Measurements from ENCODE around the gene ATN1. TPM values are rescaled to one million over a fixed set of nuclear protein-coding genes. Genes with fewer than 3 reads are reported as not detected.

Gene ATN1
- total RNA-seq, 1 donor from 2014 or later: 118 TPM

DNA sequence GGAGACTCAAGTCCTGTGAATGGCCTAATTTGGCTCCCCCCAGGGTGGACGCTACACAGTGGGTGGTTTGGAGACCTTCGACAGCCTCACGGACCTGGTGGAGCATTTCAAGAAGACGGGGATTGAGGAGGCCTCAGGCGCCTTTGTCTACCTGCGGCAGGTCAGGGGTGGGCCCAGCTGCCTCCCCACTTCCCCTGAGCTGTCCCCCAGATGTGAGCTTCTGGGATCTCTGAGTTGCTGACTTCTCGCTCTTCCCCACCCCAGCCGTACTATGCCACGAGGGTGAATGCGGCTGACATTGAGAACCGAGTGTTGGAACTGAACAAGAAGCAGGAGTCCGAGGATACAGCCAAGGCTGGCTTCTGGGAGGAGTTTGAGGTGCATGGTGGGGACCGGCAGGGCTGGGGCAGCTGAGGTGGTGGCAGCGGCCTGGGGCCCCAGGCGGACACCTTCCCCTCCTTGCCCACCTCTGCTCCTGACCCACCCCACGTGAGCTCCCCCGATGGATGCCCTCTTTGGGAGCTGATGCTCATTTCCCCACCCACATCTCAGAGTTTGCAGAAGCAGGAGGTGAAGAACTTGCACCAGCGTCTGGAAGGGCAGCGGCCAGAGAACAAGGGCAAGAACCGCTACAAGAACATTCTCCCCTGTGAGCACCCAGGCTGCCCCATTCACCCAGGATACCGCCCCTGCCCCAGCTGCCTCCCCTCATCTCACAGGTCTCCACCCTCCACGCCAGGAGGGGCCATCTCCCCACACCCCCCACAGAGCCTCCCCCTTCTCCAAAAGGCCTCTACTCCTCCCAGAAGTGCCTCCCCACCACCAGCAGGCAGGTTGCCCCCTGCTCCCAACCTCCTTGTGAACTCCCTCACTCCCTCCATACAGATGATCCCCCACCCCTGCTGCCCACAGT lies 27.6 kb downstream of the ATN1 start:
- Mint-ChIP-seq H3K4me1 (peaks cover 11% of the 10 kb centered on the region), H3K9me3 (no peaks in the 10 kb centered on the region), H3K4me3 (no peak overlapping the region), H3K36me3 (ENCODE audit: low read depth) (no peaks in the 10 kb centered on the region), H3K27me3 (ENCODE audit: low read depth) (no peaks in the 10 kb centered on the region), H3K27ac (ENCODE audit: unreplicated experiment) (no peak overlapping the region)
- TF ChIP-seq, protein P1, sequence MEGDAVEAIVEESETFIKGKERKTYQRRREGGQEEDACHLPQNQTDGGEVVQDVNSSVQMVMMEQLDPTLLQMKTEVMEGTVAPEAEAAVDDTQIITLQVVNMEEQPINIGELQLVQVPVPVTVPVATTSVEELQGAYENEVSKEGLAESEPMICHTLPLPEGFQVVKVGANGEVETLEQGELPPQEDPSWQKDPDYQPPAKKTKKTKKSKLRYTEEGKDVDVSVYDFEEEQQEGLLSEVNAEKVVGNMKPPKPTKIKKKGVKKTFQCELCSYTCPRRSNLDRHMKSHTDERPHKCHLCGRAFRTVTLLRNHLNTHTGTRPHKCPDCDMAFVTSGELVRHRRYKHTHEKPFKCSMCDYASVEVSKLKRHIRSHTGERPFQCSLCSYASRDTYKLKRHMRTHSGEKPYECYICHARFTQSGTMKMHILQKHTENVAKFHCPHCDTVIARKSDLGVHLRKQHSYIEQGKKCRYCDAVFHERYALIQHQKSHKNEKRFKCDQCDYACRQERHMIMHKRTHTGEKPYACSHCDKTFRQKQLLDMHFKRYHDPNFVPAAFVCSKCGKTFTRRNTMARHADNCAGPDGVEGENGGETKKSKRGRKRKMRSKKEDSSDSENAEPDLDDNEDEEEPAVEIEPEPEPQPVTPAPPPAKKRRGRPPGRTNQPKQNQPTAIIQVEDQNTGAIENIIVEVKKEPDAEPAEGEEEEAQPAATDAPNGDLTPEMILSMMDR (conservative IDR thresholded peaks at IDR 0.05): no peak
- DNase-seq (ENCODE audit: low read depth, low spot score): no peak

DNA sequence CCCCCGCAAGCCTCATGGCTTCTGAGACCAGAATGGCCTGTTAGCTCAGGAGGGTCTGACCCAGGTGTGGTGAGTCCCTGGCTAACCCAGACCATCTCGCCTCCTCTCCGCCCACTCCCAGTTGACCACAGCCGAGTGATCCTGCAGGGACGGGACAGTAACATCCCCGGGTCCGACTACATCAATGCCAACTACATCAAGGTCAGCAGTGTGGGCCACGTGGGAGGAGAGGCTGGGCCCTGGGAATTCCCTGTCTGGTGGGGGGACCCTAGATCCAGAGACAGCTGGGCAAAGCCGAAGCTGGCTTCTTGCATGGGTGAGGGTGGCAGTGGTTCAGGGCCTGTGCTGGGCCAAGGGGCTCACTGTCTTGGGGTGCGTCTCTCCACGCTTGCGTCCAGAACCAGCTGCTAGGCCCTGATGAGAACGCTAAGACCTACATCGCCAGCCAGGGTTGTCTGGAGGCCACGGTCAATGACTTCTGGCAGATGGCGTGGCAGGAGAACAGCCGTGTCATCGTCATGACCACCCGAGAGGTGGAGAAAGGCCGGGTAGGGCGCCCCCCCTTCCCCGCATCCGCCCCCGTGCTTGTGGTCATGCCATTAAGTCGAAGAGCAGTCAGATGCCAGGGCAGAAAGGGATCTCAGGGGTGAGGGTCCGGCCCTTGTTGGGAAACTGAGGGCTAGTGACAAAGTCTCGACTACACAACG lies 28.4 kb downstream of the ATN1 start:
- Mint-ChIP-seq H3K36me3 (ENCODE audit: low read depth) (no peaks in the 10 kb centered on the region), H3K4me1 (peaks cover 12% of the 10 kb centered on the region), H3K27me3 (ENCODE audit: low read depth) (no peaks in the 10 kb centered on the region), H3K27ac (ENCODE audit: unreplicated experiment) (no peak overlapping the region), H3K9me3 (no peaks in the 10 kb centered on the region), H3K4me3 (no peak overlapping the region)
- no peak for DNase-seq (ENCODE audit: low read depth, low spot score)
- TF ChIP-seq, protein P1 (conservative IDR thresholded peaks at IDR 0.05): no peak

DNA sequence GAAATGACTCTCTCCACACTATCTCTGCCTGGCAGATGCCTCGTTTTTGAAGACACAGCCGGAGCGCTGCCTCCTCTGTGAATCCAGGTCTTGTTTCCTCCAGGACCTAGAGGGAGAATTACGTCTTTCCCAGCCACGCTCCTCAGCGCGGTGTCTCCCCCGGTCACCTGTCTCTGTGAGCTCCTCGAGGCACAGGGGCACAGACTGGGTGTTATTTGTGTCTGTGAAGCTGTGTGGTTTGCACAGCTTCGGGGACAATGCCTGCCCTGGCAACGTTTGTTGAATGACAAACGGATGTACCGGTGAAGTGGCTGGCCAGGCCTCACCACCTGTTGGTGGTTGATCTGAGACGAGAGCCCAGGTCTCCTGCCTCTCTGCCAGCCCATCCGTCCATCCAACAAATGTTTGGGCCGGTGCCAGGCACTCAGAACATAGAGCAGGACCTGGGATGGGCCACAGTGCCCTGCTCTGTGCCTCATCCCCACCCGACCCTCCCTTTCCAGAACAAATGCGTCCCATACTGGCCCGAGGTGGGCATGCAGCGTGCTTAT lies 29.5 kb downstream of the ATN1 start:
- H3K27ac Mint-ChIP-seq (ENCODE audit: unreplicated experiment): no peak overlapping the region
- H3K4me1 Mint-ChIP-seq: peaks cover 22% of the 10 kb centered on the region
- H3K27me3 Mint-ChIP-seq (ENCODE audit: low read depth): no peaks in the 10 kb centered on the region
- TF ChIP-seq, protein P1 (conservative IDR thresholded peaks at IDR 0.05): no peak
- H3K9me3 Mint-ChIP-seq: no peaks in the 10 kb centered on the region
- no peak for DNase-seq (ENCODE audit: low read depth, low spot score)
- no peak overlapping the region for H3K4me3 Mint-ChIP-seq
- H3K36me3 Mint-ChIP-seq (ENCODE audit: low read depth): no peaks in the 10 kb centered on the region

DNA sequence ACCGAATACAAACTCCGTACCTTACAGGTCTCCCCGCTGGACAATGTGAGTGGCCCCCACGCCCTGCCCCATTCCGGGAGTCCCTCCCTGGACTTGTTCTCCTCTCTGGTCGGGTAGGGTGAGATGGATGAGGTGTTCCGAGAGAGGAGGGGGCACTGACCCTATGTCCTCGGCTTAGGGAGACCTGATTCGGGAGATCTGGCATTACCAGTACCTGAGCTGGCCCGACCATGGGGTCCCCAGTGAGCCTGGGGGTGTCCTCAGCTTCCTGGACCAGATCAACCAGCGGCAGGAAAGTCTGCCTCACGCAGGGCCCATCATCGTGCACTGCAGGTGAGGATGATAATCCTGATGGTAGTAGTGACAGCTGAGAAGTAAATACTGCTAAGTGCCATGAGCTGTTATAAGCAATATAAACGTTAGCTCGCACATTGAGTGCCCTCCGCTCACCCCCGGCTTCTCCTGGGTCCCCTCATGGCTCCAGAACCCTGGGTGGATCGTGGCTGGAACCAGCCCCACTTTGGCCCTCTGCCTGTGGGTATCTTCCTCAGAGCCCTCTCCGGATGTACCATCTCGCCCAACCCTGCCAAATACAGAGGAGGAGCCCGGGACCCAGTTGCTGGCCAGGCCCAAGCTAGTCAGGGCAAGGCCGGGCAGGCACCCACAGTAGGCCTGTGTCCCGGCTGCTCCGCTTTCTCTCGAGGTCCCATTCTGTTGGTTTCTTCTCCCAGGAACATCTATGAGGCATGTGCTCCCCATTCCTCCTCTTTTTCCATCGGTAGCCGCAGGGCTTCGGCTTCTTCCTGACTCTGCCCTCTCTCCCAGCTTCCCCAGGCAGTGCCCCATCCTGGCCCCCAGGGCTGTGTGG lies 30.2 kb downstream of the ATN1 start:
- no peak overlapping the region for H3K4me3 Mint-ChIP-seq
- DNase-seq (ENCODE audit: low read depth, low spot score): no peak
- no peaks in the 10 kb centered on the region for H3K27me3 Mint-ChIP-seq (ENCODE audit: low read depth)

More for the DNA sequence above, 30.2 kb downstream of the ATN1 start:
- TF ChIP-seq, protein P1 (conservative IDR thresholded peaks at IDR 0.05): no peak
- Mint-ChIP-seq H3K36me3 (ENCODE audit: low read depth) (no peaks in the 10 kb centered on the region), H3K4me1 (peaks cover 17% of the 10 kb centered on the region), H3K9me3 (no peaks in the 10 kb centered on the region), H3K27ac (ENCODE audit: unreplicated experiment) (no peak overlapping the region)
